HCEC 1CT (cell line): ENCODE data around the gene SLC9A9.
A peak's percentile ranks its signal among the peaks of the same experiment; 100 is the strongest.

Experiments used
- DNase-seq: peaks from one replicate; pipeline ENCODE4 v3.0.0-alpha.2; 2017

The SLC9A9 gene

DNA sequence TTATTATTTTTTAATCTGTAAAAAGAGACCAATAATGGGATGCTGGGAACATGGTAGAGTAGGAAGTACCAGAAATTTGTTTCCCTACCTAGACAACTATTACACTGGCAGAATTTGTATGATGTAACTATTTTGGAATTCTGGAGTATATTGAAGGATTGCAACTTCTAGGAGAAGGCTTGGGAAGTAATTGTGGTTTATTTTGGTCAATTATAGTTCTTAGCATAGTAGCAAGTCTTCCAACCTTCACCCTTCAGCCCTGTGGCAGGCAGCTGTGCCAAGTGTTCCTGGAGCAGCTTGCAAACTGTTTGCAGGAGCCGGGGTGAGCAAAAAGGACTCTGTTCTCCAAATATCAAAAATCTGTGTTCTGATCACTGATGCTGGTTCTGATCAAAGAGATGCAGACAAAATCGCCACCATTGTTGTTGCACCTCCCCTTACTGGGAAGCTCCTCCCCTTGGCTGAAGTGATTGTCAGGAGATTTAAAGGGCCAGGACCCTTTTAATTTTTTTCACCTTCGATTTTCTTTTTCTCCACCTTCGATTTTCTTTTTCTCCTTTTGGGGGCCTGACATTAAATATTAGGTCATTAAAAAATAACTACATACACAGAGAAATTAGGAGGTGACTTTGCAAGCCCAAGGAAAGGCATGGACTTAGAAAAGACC, 363.3 kb downstream of the SLC9A9 start:
- no peak for DNase-seq

DNA sequence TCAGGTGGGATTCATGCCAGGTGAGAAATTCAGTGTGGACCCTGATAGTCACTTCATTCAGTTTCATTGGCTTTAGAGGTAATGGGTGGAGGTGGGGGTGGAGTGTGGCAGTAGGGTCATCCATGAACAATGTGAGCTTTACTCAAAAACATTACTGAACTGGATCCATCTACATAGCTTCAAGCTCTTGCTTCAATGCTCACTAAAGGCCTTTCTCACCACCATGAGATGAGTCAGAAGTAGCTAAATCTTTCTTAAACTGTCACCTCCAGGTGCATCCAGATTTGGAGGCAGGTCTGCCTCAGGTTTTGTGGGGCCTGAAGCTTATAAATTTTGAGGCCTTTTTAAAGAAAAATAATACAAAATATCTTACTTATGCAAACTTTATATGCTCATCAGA, 365.1 kb downstream of the SLC9A9 start:
- no peak for DNase-seq

- DNase-seq: peak; percentile 24
These were observed 365.9 kb downstream of the SLC9A9 start for GRCh38 chr3:143482106-143483088.

DNA sequence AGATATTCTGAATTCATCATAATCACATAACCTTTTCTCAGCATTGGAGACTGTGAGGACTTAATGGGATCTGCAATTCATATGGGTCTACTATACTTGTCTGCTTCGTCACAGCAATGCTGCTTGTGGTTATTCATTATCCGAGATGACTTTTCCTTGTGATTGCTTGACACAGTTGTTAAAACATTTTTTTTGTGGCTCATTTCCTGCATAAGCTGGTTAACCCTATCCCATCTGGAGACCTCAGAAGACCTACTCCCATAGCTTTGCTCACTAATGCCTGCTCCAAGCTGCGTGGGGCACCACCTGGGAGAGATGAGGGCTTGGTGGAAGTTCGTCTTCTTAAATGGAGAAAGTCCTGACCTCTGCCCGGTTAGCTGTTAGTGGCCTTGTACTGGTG, 367.9 kb downstream of the SLC9A9 start:
- peak; percentile 87 for DNase-seq

- DNase-seq: no peak
These were observed 368.5 kb downstream of the SLC9A9 start for GRCh38 chr3:143479727-143480126.

- DNase-seq: no peak
These were observed 370.1 kb downstream of the SLC9A9 start for GRCh38 chr3:143478115-143478693.

- DNase-seq: no peak
These were observed 371.2 kb downstream of the SLC9A9 start for GRCh38 chr3:143476965-143477640.

- DNase-seq: no peak
These were observed 372.3 kb downstream of the SLC9A9 start for GRCh38 chr3:143475981-143476380.

- DNase-seq: no peak
These were observed 375.3 kb downstream of the SLC9A9 start for GRCh38 chr3:143472731-143473523.

DNA sequence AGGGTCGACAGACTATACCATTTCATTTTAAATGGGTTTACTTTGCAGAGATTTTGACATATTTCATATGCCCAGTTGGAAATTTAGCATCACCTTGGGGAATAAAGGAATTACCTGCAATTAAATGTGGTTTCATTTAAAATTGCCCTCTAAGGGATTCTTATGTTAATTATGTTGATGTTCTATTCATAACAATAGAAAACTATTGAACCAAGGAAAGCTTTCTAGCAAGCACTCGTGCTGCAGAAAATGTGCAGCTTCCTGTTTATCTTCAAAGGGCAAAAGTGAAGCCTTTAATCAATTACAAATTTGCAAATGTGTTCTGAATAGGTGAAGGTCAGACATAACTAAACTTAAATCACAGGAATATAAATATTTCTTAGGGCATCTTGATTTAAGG, 376.6 kb downstream of the SLC9A9 start:
- DNase-seq: no peak

DNA sequence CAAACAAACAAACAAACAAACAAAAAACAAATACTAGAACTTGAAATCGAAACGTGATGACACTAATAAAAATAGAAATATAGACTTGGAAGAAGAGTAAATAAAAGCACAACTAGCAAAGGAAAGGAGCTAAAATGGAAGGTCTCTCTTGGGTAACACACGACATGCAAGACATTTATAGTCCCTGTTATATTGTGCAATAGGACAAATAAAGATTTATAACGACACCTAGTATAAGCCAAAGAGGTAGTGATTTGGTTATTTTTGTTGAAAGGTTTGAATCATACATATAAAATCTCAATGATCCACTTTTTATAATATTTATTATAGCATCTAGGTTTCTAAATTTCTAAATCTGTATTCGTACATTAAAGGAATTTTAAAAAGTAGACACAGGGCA, 379.1 kb downstream of the SLC9A9 start:
- no peak for DNase-seq

DNA sequence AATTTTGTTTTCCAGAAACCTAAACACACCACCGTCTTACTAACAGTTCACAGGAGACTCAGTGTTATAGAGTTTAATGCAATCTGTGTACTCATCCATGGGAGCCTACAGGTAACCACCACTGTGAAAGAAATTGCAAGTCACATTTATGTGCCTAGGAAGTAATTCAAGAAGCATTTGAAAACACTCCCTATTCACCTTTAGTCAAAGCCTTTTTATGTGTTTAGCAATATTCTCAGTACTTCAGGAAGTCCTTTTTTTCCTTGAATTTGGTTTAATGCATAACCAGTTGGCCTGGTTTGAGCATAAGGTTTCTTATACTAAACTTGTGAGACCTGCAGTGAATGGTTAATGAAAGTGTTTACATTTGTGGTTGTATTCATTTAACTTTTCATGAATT, 382.6 kb downstream of the SLC9A9 start:
- DNase-seq: no peak

DNA sequence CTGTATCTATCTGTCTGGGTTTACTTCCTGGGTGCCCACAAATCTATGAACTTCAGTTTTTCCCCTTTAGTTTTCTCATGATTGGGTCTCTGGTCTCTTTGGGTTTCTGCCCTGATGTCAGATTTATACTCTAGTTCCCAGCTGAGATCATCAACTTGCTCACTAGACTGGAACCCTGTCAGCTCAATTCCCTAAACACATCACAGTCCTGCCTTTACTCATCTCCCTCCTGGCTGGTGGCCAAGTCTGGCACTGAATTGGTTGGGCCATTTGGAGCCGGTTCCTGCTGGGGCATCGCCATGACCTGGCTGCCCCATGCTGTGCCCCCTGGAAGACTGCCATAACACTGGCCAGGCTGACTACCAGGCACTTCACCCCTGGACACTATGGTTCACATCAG, 383.4 kb downstream of the SLC9A9 start:
- DNase-seq: peak; percentile 53

GRCh38 chr3:143455480-143455879, 392.8 kb downstream of the SLC9A9 start:
- DNase-seq: no peak

- no peak for DNase-seq
These were observed 397.6 kb downstream of the SLC9A9 start for GRCh38 chr3:143450632-143451031.

DNA sequence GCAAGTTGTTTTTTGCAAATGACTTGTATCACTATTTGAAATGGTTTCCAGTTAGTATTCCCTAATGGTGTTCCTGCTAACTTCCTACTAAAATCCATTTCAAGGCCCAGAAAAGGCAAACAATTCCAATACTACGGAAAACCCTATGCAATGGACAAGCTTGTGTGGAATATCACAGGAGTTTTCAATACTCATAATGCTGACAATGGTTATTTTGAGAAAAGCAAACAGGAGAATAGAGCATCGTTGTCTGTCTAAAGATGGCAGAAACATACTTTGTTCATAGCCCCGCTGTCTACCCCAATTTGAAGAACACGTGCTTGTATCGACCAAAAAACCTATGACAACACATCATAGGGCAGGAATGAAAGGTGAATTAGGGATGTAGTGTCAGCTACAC, 400.8 kb downstream of the SLC9A9 start:
- DNase-seq: no peak

- DNase-seq: peak; percentile 51
These were observed 403.1 kb downstream of the SLC9A9 start for GRCh38 chr3:143445118-143445517.

- DNase-seq: peak; percentile 99
These were observed 404.4 kb downstream of the SLC9A9 start for GRCh38 chr3:143443851-143444331.

DNA sequence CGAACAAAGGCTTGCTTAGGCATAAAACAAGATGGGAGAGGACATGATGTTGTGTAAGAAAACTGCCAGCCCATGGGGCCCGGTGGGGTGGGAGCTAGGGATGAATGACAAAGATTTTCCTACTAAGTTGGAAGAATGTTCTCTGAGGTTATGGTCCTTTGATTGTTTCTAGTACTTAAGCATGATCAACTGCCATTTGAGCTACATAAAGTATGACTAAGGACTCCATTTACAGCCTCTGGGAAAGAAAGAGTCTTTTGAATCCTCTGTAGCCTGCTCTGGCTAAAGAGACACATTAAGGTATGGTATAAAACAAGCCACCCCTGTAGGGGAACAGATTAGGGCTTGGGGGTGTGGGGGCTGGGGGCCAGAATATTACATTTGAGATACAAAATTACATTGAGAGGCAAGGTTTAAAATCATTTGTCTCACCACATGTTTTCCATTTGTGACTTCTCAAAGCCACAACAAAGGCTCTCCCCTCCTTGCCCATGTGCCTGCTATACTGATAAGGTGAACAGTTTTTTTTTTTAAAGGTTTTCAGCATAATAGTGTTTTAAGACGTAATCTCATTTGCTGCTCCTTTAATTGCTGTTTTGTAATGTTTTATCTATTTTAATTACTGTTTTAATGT, 405.3 kb downstream of the SLC9A9 start:
- peak; percentile 27 for DNase-seq

- no peak for DNase-seq
These were observed 406.6 kb downstream of the SLC9A9 start for GRCh38 chr3:143441516-143442171.

GRCh38 chr3:143439817-143440216, 408.5 kb downstream of the SLC9A9 start:
- no peak for DNase-seq
